Esophagus squamous epithelium (tissue), 5 donors: ENCODE results near the gene MSMB. TPM values are rescaled to one million over a fixed set of nuclear protein-coding genes. Genes with fewer than 3 reads are reported as not detected.
"Not testable (repeated sequence)": the region's sequence is repeated elsewhere in the genome, so short reads cannot be mapped to it uniquely, and the experiment has no call there.

Source experiments
- DNase-seq: peaks from one replicate; lab custom pipeline; 2025; lab: John Stamatoyannopoulos, UW
- H3K27ac ChIP-seq, 4 donors: fragments of 200-600 bp; sonication (generic); one replicate each; pipeline ENCODE4 v1.5.1; 2016 to 2019; ENCODE audit warnings: mild to moderate bottlenecking in 1 of 4
- H3K27me3 ChIP-seq, 4 donors: fragments of 200-600 bp; sonication (generic); 1 replicate in 3 of 4; 2 replicates in 1 of 4; pipeline versions ENCODE4 v1.5.1 to v1.6.0; 2017 to 2021; ENCODE audit warnings: antibody characterized with exemption in 1 of 4
- H3K36me3 ChIP-seq, 3 donors: fragments of 200-600 bp; sonication (generic); one replicate each; pipeline ENCODE4 v1.5.1; 2016 to 2019
- H3K4me1 ChIP-seq, 3 donors: fragments of 200-600 bp; sonication (generic); one replicate each; pipeline ENCODE4 v1.5.1; 2017 to 2019
- H3K4me3 ChIP-seq, 4 donors: fragments of 200-600 bp; sonication (generic); 1 replicate in 3 of 4; 2 replicates in 1 of 4; pipeline ENCODE4 v1.5.1; 2016 to 2019; ENCODE audit warnings: mild to moderate bottlenecking in 2 of 4, moderate library complexity in 1 of 4
- H3K9me3 ChIP-seq, 3 donors: fragments of 200-600 bp; sonication (generic); one replicate each; pipeline ENCODE4 v1.5.1; 2016 to 2019
- POLR2A ChIP-seq, 4 donors: fragments of 450-650 bp; IDR thresholded peaks; one replicate each; pipeline ENCODE4 v1.6.1; 2017; ENCODE audit warnings: antibody characterized with exemption in 4 of 4, mild to moderate bottlenecking in 4 of 4, moderate library complexity in 3 of 4
- WGBS, 2 donors: methylation state at CpG; one replicate each; pipeline ENCODE4 v1.1.5; 2018; 5-methylcytosine and 5-hydroxymethylcytosine counted together
- intact Hi-C: fragments of 100-400 bp; cut with DNase I; formaldehyde crosslinking; loops from one replicate; pipeline ENCODE4 v1.15.0; 2022
- total RNA-seq, 4 donors: library from RNA; depleted of rRNA; stranded (reverse); fragments of >200 nt; gene quantifications; one replicate each; pipeline ENCODE4 v1.1.0, GENCODE V29; 2016
- TF ChIP-seq, protein P1 (sequence below), 6 experiments: fragments of 450-650 bp in 4 of 6; fragments of 200-600 bp in 2 of 6; sonication (generic) in 2 of 6; IDR thresholded peaks; one replicate each; pipeline ENCODE4 v1.5.1; 2016 to 2019; ENCODE audit warnings: antibody characterized with exemption in 6 of 6, mild to moderate bottlenecking in 4 of 6, moderate library complexity in 4 of 6
- donor health status: DM: yes; HTN: yes; CAD: no.

The MSMB gene, protein sequence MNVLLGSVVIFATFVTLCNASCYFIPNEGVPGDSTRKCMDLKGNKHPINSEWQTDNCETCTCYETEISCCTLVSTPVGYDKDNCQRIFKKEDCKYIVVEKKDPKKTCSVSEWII
- total RNA-seq = 1 to 10 TPM in 1 of 4 donors, not detected in 3; 8.4 TPM

- TF ChIP-seq POLR2A (IDR thresholded peaks at IDR 0.05) = no peak
- TF ChIP-seq, protein P1, sequence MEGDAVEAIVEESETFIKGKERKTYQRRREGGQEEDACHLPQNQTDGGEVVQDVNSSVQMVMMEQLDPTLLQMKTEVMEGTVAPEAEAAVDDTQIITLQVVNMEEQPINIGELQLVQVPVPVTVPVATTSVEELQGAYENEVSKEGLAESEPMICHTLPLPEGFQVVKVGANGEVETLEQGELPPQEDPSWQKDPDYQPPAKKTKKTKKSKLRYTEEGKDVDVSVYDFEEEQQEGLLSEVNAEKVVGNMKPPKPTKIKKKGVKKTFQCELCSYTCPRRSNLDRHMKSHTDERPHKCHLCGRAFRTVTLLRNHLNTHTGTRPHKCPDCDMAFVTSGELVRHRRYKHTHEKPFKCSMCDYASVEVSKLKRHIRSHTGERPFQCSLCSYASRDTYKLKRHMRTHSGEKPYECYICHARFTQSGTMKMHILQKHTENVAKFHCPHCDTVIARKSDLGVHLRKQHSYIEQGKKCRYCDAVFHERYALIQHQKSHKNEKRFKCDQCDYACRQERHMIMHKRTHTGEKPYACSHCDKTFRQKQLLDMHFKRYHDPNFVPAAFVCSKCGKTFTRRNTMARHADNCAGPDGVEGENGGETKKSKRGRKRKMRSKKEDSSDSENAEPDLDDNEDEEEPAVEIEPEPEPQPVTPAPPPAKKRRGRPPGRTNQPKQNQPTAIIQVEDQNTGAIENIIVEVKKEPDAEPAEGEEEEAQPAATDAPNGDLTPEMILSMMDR (IDR thresholded peaks at IDR 0.05) = no peak
- H3K27me3 ChIP-seq = peaks cover 0 to 5% (median 0%) of the 10 kb centered on the region in 4 donors
- no peak within 1 kb of the TSS for H3K27ac ChIP-seq
- intact Hi-C loops = no loop called here
- H3K36me3 ChIP-seq = no peaks in the 10 kb centered on the region
- WGBS, 2 donors = 77 to 83% methylated on average over 5 to 7 of the region's 7 CpGs
- H3K4me1 ChIP-seq = peaks cover 0 to 23% (median 2%) of the 10 kb centered on the region in 3 donors
- no peak for DNase-seq
- no peak within 1 kb of the TSS for H3K4me3 ChIP-seq
- no peaks in the 10 kb centered on the region for H3K9me3 ChIP-seq
These were observed at the start of gene MSMB for GRCh38 chr10:46046261-46046660. TSS of gene MSMB (minus strand) at chr10:46046269. CDS start at chr10:46046237, 32 bp downstream.

DNA sequence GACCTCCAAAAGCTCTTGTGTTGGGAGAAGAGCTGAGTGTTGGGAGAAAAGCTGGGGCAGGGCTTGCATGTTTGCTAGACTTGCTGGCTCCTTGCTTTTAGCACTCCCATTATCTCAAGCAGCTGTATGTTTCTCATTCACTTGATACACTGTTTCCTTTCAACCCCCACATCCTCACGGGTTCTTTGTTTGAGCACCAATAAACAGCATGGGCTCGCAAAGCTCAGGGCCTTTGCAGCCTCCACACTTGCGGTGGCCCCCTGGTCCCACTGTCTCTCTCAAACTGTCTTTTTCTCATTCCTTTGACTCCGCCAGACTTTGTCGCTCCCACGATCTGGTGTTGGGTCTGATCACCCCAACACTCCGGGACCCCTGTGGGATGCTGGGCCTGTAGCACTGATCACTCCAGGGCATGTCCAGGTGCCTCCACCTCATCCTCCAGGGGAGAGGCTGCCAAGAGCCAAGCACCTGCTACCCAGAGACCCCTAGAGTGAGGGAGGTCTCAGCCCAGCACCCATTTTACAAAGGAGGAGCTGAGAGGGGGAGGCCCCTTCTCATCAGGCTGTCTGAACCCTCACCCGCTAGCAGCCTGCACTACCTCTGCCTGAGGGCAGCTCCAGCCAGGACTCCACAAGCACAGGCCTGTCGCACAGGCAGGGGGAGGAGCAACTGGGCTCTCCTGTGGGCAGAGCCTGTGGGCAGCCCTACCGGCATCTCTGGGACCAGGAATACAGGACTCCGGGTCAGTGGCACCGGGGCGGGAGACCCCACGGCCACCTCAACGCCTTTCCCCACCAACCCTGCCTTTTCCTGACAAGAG is 49.1 kb upstream of the MSMB start:
- DNase-seq = no peak
- Histone ChIP-seq H3K9me3 (no peaks in the 10 kb centered on the region), H3K27me3 (no peaks in the 10 kb centered on the region), H3K27ac (no peak overlapping the region), H3K4me1 (peaks cover 0 to 6% (median 0%) of the 10 kb centered on the region in 3 donors), H3K36me3 (no peaks in the 10 kb centered on the region), H3K4me3 (no peak overlapping the region)
- WGBS, 2 donors = 80 to 82% methylated on average over 7 to 12 of the region's 15 CpGs
- TF ChIP-seq, protein P1 (IDR thresholded peaks at IDR 0.05) = no peak
- no peak for TF ChIP-seq POLR2A (IDR thresholded peaks at IDR 0.05)
- intact Hi-C loops = no loop called here

DNA sequence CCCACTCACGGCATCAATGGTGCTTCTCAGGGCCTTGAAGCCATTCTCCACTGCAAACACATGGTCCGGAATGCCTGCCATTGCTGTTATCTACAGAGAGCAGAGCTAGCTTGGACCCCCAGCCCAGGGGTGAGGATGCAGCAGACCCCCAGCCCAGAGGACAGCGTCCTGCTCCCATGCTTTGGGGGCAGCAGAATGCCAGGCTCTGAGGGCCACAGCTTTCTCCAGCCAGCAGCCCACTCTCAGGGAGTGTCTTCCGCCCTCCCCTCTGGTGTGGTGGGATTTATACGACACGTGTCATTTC is 48.1 kb upstream of the MSMB start:
- Histone ChIP-seq H3K9me3 (no peaks in the 10 kb centered on the region), H3K4me1 (peaks cover 0 to 6% (median 0%) of the 10 kb centered on the region in 3 donors), H3K27me3 (no peaks in the 10 kb centered on the region), H3K27ac (no peak overlapping the region), H3K36me3 (no peaks in the 10 kb centered on the region), H3K4me3 (no peak overlapping the region)
- 80 to 83% methylated on average over 1 to 2 of the region's 6 CpGs for WGBS, 2 donors
- intact Hi-C loops = no loop called here
- TF ChIP-seq, protein P1 (IDR thresholded peaks at IDR 0.05) = no peak
- no peak for TF ChIP-seq POLR2A (IDR thresholded peaks at IDR 0.05)
- no peak for DNase-seq

- DNase-seq, H3K4me1 ChIP-seq, H3K36me3 ChIP-seq, intact Hi-C loops, H3K27ac ChIP-seq, H3K4me3 ChIP-seq, H3K9me3 ChIP-seq, H3K27me3 ChIP-seq: not testable (repeated sequence)
- 80 to 87% methylated on average over 9 of the region's 9 CpGs for WGBS, 2 donors
These were observed 47.5 kb upstream of the MSMB start for GRCh38 chr10:46093316-46094196.

- 55 to 66% methylated on average over 5 of the region's 5 CpGs for WGBS, 2 donors
- Histone ChIP-seq H3K27ac (no peak overlapping the region), H3K4me1 (peaks cover 0 to 6% (median 0%) of the 10 kb centered on the region in 3 donors), H3K27me3 (no peaks in the 10 kb centered on the region), H3K36me3 (no peaks in the 10 kb centered on the region), H3K9me3 (no peaks in the 10 kb centered on the region), H3K4me3 (no peak overlapping the region)
- no peak for DNase-seq
- intact Hi-C loops = no loop called here
- TF ChIP-seq, protein P1 (IDR thresholded peaks at IDR 0.05) = no peak
- no peak for TF ChIP-seq POLR2A (IDR thresholded peaks at IDR 0.05)
These were observed 46.5 kb upstream of the MSMB start for GRCh38 chr10:46092524-46093081.
